GM23248 (cell line): ENCODE results near the gene SHISA5.

Source experiments
- EZH2 ChIP-seq: fragments of 200-600 bp; sonication (generic); IDR thresholded peaks from 2 replicates; pipeline ENCODE4 v1.6.1; 2018; ENCODE audit warnings: antibody characterized with exemption, mild to moderate bottlenecking; ENCODE audit not compliant: insufficient read depth, poor library complexity, severe bottlenecking
- EZH2phosphoT487 ChIP-seq: fragments of 200-600 bp; sonication (generic); IDR thresholded peaks from 2 replicates; pipeline ENCODE4 v1.6.1; 2018; ENCODE audit warnings: antibody characterized with exemption, moderate library complexity, mild to moderate bottlenecking, low read depth; ENCODE audit not compliant: insufficient read depth

- TF ChIP-seq EZH2phosphoT487 (no peak), EZH2 (no peak)
Observed at GRCh38 chr3:48437812-48438211, 66.2 kb downstream of the SHISA5 start.
